IPS DF 6.9 (cell line): ENCODE data around the gene IRF2.

Source experiments
- DNase-seq: peaks from one replicate; pipeline ENCODE4 v3.0.0-alpha.2; 2013; ENCODE audit warnings: low read depth, low spot score
- H3K27ac ChIP-seq: one replicate; pipeline ENCODE4 v1.5.1; 2013; ENCODE audit warnings: low read length, control low read depth
- H3K27me3 ChIP-seq: 2 replicates; pipeline ENCODE4 v1.6.1; 2013; ENCODE audit warnings: mild to moderate bottlenecking, low read length; ENCODE audit not compliant: control insufficient read depth, insufficient read depth
- H3K36me3 ChIP-seq: 2 replicates; pipeline ENCODE4 v1.6.1; 2013; ENCODE audit warnings: low read length; ENCODE audit not compliant: control insufficient read depth, insufficient read depth
- H3K4me1 ChIP-seq: 2 replicates; pipeline ENCODE4 v1.6.1; 2013; ENCODE audit warnings: low read length; ENCODE audit not compliant: control insufficient read depth, insufficient read depth
- H3K4me3 ChIP-seq: 2 replicates; pipeline ENCODE4 v1.5.1; 2013; ENCODE audit warnings: mild to moderate bottlenecking, low read length
- H3K9me3 ChIP-seq: 2 replicates; pipeline ENCODE4 v1.6.1; 2013; ENCODE audit warnings: low read length, inconsistent platforms; ENCODE audit not compliant: control insufficient read depth, insufficient read depth
- WGBS: extraction: QIAGEN DNeasy Blood & Tissue Kit; methylation state at CpG from one replicate; pipeline ENCODE4 v1.1.7; 2013; ENCODE audit warnings: mixed read lengths, missing lambda C conversion rate; ENCODE audit not compliant: insufficient read length, insufficient coverage; 5-methylcytosine and 5-hydroxymethylcytosine counted together

IRF2 gene

GRCh38 chr4:184441461-184442313, 32.7 kb downstream of the IRF2 start:
- Histone ChIP-seq H3K36me3 (no peaks in the 10 kb centered on the region), H3K4me3 (no peak overlapping the region), H3K4me1 (peaks cover 10% of the 10 kb centered on the region), H3K27ac (peak overlapping the region; percentile 35), H3K9me3 (no peaks in the 10 kb centered on the region), H3K27me3 (no peaks in the 10 kb centered on the region)
- no CpG with 5 or more reads among the region's 13 CpGs for WGBS
- DNase-seq = no peak

GRCh38 chr4:184440595-184441358, 33.6 kb downstream of the IRF2 start:
- H3K27me3 ChIP-seq = no peaks in the 10 kb centered on the region
- H3K4me3 ChIP-seq = no peak overlapping the region
- no peak overlapping the region for H3K27ac ChIP-seq
- no peaks in the 10 kb centered on the region for H3K36me3 ChIP-seq
- no peak for DNase-seq
- H3K9me3 ChIP-seq = no peaks in the 10 kb centered on the region
- WGBS = no CpG with 5 or more reads among the region's 8 CpGs
- peaks cover 8% of the 10 kb centered on the region for H3K4me1 ChIP-seq

- H3K36me3 ChIP-seq = no peaks in the 10 kb centered on the region
- peaks cover 8% of the 10 kb centered on the region for H3K4me1 ChIP-seq
- WGBS = no CpG with 5 or more reads among the region's 20 CpGs
- no peak overlapping the region for H3K4me3 ChIP-seq
- no peak for DNase-seq
- H3K27ac ChIP-seq = no peak overlapping the region
- no peaks in the 10 kb centered on the region for H3K27me3 ChIP-seq
- no peaks in the 10 kb centered on the region for H3K9me3 ChIP-seq
These were observed 34.3 kb downstream of the IRF2 start for GRCh38 chr4:184439856-184440594.

- H3K27me3 ChIP-seq = no peaks in the 10 kb centered on the region
- H3K36me3 ChIP-seq = no peaks in the 10 kb centered on the region
- no peak overlapping the region for H3K27ac ChIP-seq
- no peak for DNase-seq
- H3K9me3 ChIP-seq = no peaks in the 10 kb centered on the region
- H3K4me3 ChIP-seq = no peak overlapping the region
- WGBS = no CpG with 5 or more reads among the region's 4 CpGs
- H3K4me1 ChIP-seq = peaks cover 6% of the 10 kb centered on the region
These were observed 35.0 kb downstream of the IRF2 start for GRCh38 chr4:184439386-184439785.

GRCh38 chr4:184438375-184438774, 36.0 kb downstream of the IRF2 start:
- Histone ChIP-seq H3K27me3 (no peaks in the 10 kb centered on the region), H3K9me3 (no peaks in the 10 kb centered on the region), H3K36me3 (no peaks in the 10 kb centered on the region), H3K4me1 (peaks cover 4% of the 10 kb centered on the region; the same call in 1 of the 2 replicates), H3K4me3 (no peak overlapping the region), H3K27ac (no peak overlapping the region)
- no CpG with 5 or more reads among the region's 9 CpGs for WGBS
- no peak for DNase-seq

- Histone ChIP-seq H3K4me1 (peaks cover 4% of the 10 kb centered on the region; the same call in 1 of the 2 replicates), H3K9me3 (no peaks in the 10 kb centered on the region), H3K27me3 (no peaks in the 10 kb centered on the region), H3K36me3 (no peaks in the 10 kb centered on the region), H3K4me3 (no peak overlapping the region), H3K27ac (no peak overlapping the region)
- no CpG with 5 or more reads among the region's 11 CpGs for WGBS
- DNase-seq = no peak
These were observed 36.6 kb downstream of the IRF2 start for GRCh38 chr4:184437565-184438265.

- DNase-seq = no peak
- no CpG with 5 or more reads among the region's 6 CpGs for WGBS
These were observed 39.8 kb downstream of the IRF2 start for GRCh38 chr4:184434501-184435066.

GRCh38 chr4:184434021-184434420, 40.3 kb downstream of the IRF2 start:
- no peak for DNase-seq
- H3K4me1 ChIP-seq = no peaks in the 10 kb centered on the region

More at GRCh38 chr4:184434501-184435066, 39.8 kb downstream of the IRF2 start:
- H3K27me3 ChIP-seq = no peaks in the 10 kb centered on the region
- H3K27ac ChIP-seq = no peak overlapping the region
- no peaks in the 10 kb centered on the region for H3K9me3 ChIP-seq
- no peak overlapping the region for H3K4me3 ChIP-seq
- no peaks in the 10 kb centered on the region for H3K4me1 ChIP-seq
- no peaks in the 10 kb centered on the region for H3K36me3 ChIP-seq

GRCh38 chr4:184433258-184433892, 41.0 kb downstream of the IRF2 start:
- H3K9me3 ChIP-seq = no peaks in the 10 kb centered on the region
- WGBS = no CpG with 5 or more reads among the region's 17 CpGs
- no peak overlapping the region for H3K27ac ChIP-seq
- H3K4me3 ChIP-seq = no peak overlapping the region
- no peaks in the 10 kb centered on the region for H3K36me3 ChIP-seq
- no peaks in the 10 kb centered on the region for H3K4me1 ChIP-seq
- DNase-seq = no peak
- H3K27me3 ChIP-seq = no peaks in the 10 kb centered on the region

More at GRCh38 chr4:184434021-184434420, 40.3 kb downstream of the IRF2 start:
- Histone ChIP-seq H3K4me3 (no peak overlapping the region), H3K9me3 (no peaks in the 10 kb centered on the region), H3K27me3 (no peaks in the 10 kb centered on the region), H3K27ac (no peak overlapping the region), H3K36me3 (no peaks in the 10 kb centered on the region)
- no CpG with 5 or more reads among the region's 13 CpGs for WGBS
